SJCRH30 (cell line): ENCODE results near the gene IDH1. TPM values are rescaled to one million over a fixed set of nuclear protein-coding genes. Genes with fewer than 3 reads are reported as not detected.

Experiments
- DNase-seq, 2 experiments: peaks; one replicate each; pipeline ENCODE4 v3.0.0-alpha.2; 2015 to 2020
- H3K27ac ChIP-seq: fragments of 250-450 bp; sonication (Bioruptor Pico); 2 replicates; pipeline ENCODE4 v1.5.1; 2020; ENCODE audit warnings: mild to moderate bottlenecking, moderate library complexity
- H3K27me3 ChIP-seq: fragments of 250-450 bp; sonication (Bioruptor Pico); 2 replicates; pipeline ENCODE4 v1.5.1; 2020; ENCODE audit warnings: mild to moderate bottlenecking, moderate library complexity
- H3K36me3 ChIP-seq: fragments of 250-450 bp; sonication (Bioruptor Pico); 2 replicates; pipeline ENCODE4 v1.5.1; 2020; ENCODE audit warnings: mild to moderate bottlenecking, moderate library complexity
- H3K4me1 ChIP-seq: fragments of 250-450 bp; sonication (Bioruptor Pico); 2 replicates; pipeline ENCODE4 v1.5.1; 2020; ENCODE audit warnings: mild to moderate bottlenecking, moderate library complexity
- H3K4me3 ChIP-seq: fragments of 250-450 bp; sonication (Bioruptor Pico); 2 replicates; pipeline ENCODE4 v1.5.1; 2020; ENCODE audit warnings: mild to moderate bottlenecking, moderate library complexity
- H3K9me3 ChIP-seq: fragments of 250-450 bp; sonication (Bioruptor Pico); replicated peaks from 2 replicates; pipeline ENCODE4 v1.5.1; 2020; ENCODE audit warnings: mild to moderate bottlenecking, moderate library complexity
- total RNA-seq: library from RNA; depleted of rRNA; stranded (reverse); fragments of >200 nt; shearing (Covaris generic); gene quantifications from 2 replicates; pipeline ENCODE4 v1.2.3, GENCODE V29; 2014; rRNA removed

IDH1 gene
- 61.1 and 66.4 TPM in 2 replicates for total RNA-seq

GRCh38 chr2:208254871-208255556 lies at the start of gene IDH1:
Gene IDH1 (minus strand): TSS chr2:208255071. CDS start chr2:208251551, 3,520 bp downstream.
- Histone ChIP-seq H3K4me1 (no peaks in the 10 kb centered on the region), H3K27ac (peak within 1 kb of the TSS; percentile 35; the same call in 1 of the 2 replicates), H3K27me3 (no peaks in the 10 kb centered on the region), H3K36me3 (peaks cover 9% of the 10 kb centered on the region), H3K9me3 (no peaks in the 10 kb centered on the region), H3K4me3 (peak within 1 kb of the TSS; percentile 72)
- DNase-seq = peak; percentile 96 to 98

GRCh38 chr2:208304157-208304556 lies 49.3 kb upstream of the IDH1 start:
- no peak for DNase-seq
- Histone ChIP-seq H3K4me3 (no peak overlapping the region), H3K4me1 (no peaks in the 10 kb centered on the region), H3K27me3 (no peaks in the 10 kb centered on the region), H3K9me3 (no peaks in the 10 kb centered on the region), H3K27ac (no peak overlapping the region), H3K36me3 (peaks cover 45% of the 10 kb centered on the region)

- H3K27ac ChIP-seq = no peak overlapping the region
- H3K4me3 ChIP-seq = no peak overlapping the region
- DNase-seq = no peak
- H3K9me3 ChIP-seq = no peaks in the 10 kb centered on the region
- H3K27me3 ChIP-seq = no peaks in the 10 kb centered on the region
- peaks cover 58% of the 10 kb centered on the region for H3K36me3 ChIP-seq
- no peaks in the 10 kb centered on the region for H3K4me1 ChIP-seq
These were observed 46.2 kb upstream of the IDH1 start for GRCh38 chr2:208300847-208301618.

- no peaks in the 10 kb centered on the region for H3K27me3 ChIP-seq
- peaks cover 49% of the 10 kb centered on the region for H3K36me3 ChIP-seq
- H3K4me3 ChIP-seq = no peak overlapping the region
- DNase-seq = no peak
- no peak overlapping the region for H3K27ac ChIP-seq
- H3K9me3 ChIP-seq = no peaks in the 10 kb centered on the region
- H3K4me1 ChIP-seq = no peaks in the 10 kb centered on the region
These were observed 43.1 kb upstream of the IDH1 start for GRCh38 chr2:208297961-208298360.

- no peak for DNase-seq
- H3K36me3 ChIP-seq = peaks cover 41% of the 10 kb centered on the region
- no peaks in the 10 kb centered on the region for H3K4me1 ChIP-seq
- H3K4me3 ChIP-seq = no peak overlapping the region
- no peak overlapping the region for H3K27ac ChIP-seq
- H3K9me3 ChIP-seq = no peaks in the 10 kb centered on the region
- H3K27me3 ChIP-seq = no peaks in the 10 kb centered on the region
These were observed 41.7 kb upstream of the IDH1 start for GRCh38 chr2:208296610-208297009.

GRCh38 chr2:208295834-208296233 lies 41.0 kb upstream of the IDH1 start:
- DNase-seq = no peak
- H3K36me3 ChIP-seq = peaks cover 43% of the 10 kb centered on the region
- H3K4me1 ChIP-seq = no peaks in the 10 kb centered on the region
- no peak overlapping the region for H3K4me3 ChIP-seq
- H3K9me3 ChIP-seq = peaks cover 1% of the 10 kb centered on the region
- no peaks in the 10 kb centered on the region for H3K27me3 ChIP-seq
- no peak overlapping the region for H3K27ac ChIP-seq

- no peaks in the 10 kb centered on the region for H3K4me1 ChIP-seq
- H3K4me3 ChIP-seq = no peak overlapping the region
- no peaks in the 10 kb centered on the region for H3K27me3 ChIP-seq
- no peak overlapping the region for H3K27ac ChIP-seq
- peaks cover 45% of the 10 kb centered on the region for H3K36me3 ChIP-seq
- no peak for DNase-seq
- peaks cover 8% of the 10 kb centered on the region for H3K9me3 ChIP-seq
These were observed 39.7 kb upstream of the IDH1 start for GRCh38 chr2:208294482-208295024.

GRCh38 chr2:208285853-208286252 lies 31.0 kb upstream of the IDH1 start:
- Histone ChIP-seq H3K4me3 (no peak overlapping the region), H3K36me3 (peaks cover 76% of the 10 kb centered on the region)
- no peak for DNase-seq

GRCh38 chr2:208280933-208281332 lies 26.1 kb upstream of the IDH1 start:
- Histone ChIP-seq H3K27me3 (no peaks in the 10 kb centered on the region), H3K27ac (no peak overlapping the region), H3K4me3 (no peak overlapping the region), H3K4me1 (no peaks in the 10 kb centered on the region), H3K9me3 (no peaks in the 10 kb centered on the region), H3K36me3 (peaks cover 83% of the 10 kb centered on the region)
- DNase-seq = no peak

More at GRCh38 chr2:208285853-208286252, 31.0 kb upstream of the IDH1 start:
- H3K27me3 ChIP-seq = no peaks in the 10 kb centered on the region
- H3K9me3 ChIP-seq = peaks cover 7% of the 10 kb centered on the region
- H3K27ac ChIP-seq = no peak overlapping the region
- no peaks in the 10 kb centered on the region for H3K4me1 ChIP-seq

GRCh38 chr2:208280234-208280633 lies 25.4 kb upstream of the IDH1 start:
- Histone ChIP-seq H3K27ac (no peak overlapping the region), H3K9me3 (no peaks in the 10 kb centered on the region), H3K36me3 (peaks cover 81% of the 10 kb centered on the region), H3K4me3 (no peak overlapping the region), H3K4me1 (no peaks in the 10 kb centered on the region), H3K27me3 (no peaks in the 10 kb centered on the region)
- no peak for DNase-seq

- no peaks in the 10 kb centered on the region for H3K27me3 ChIP-seq
- DNase-seq = no peak
- H3K36me3 ChIP-seq = peaks cover 83% of the 10 kb centered on the region
- no peaks in the 10 kb centered on the region for H3K9me3 ChIP-seq
- no peak overlapping the region for H3K27ac ChIP-seq
- H3K4me1 ChIP-seq = no peaks in the 10 kb centered on the region
- no peak overlapping the region for H3K4me3 ChIP-seq
These were observed 24.4 kb upstream of the IDH1 start for GRCh38 chr2:208279236-208279635.

GRCh38 chr2:208278549-208278948 lies 23.7 kb upstream of the IDH1 start:
- H3K9me3 ChIP-seq = no peaks in the 10 kb centered on the region
- no peak for DNase-seq
- no peak overlapping the region for H3K27ac ChIP-seq
- H3K4me1 ChIP-seq = no peaks in the 10 kb centered on the region
- peaks cover 86% of the 10 kb centered on the region for H3K36me3 ChIP-seq
- no peak overlapping the region for H3K4me3 ChIP-seq
- H3K27me3 ChIP-seq = no peaks in the 10 kb centered on the region

- H3K27me3 ChIP-seq = no peaks in the 10 kb centered on the region
- H3K27ac ChIP-seq = no peak overlapping the region
- H3K9me3 ChIP-seq = no peaks in the 10 kb centered on the region
- DNase-seq = no peak
- H3K4me3 ChIP-seq = no peak overlapping the region
- H3K4me1 ChIP-seq = no peaks in the 10 kb centered on the region
- peaks cover 72% of the 10 kb centered on the region for H3K36me3 ChIP-seq
These were observed 19.9 kb upstream of the IDH1 start for GRCh38 chr2:208274748-208275147.

GRCh38 chr2:208269091-208269490 lies 14.2 kb upstream of the IDH1 start:
- H3K9me3 ChIP-seq = no peaks in the 10 kb centered on the region
- no peak for DNase-seq
- H3K4me1 ChIP-seq = no peaks in the 10 kb centered on the region
- H3K4me3 ChIP-seq = no peak overlapping the region
- no peak overlapping the region for H3K27ac ChIP-seq
- no peaks in the 10 kb centered on the region for H3K27me3 ChIP-seq
- H3K36me3 ChIP-seq = peaks cover 24% of the 10 kb centered on the region
